PC-9 (cell line): ENCODE results near the gene RNF151.

Source experiments
- EZH2 ChIP-seq: fragments of 200-600 bp; sonication (generic); IDR thresholded peaks from 2 replicates; pipeline ENCODE4 v1.8.0; 2017; ENCODE audit warnings: antibody characterized with exemption, low read depth
- TF ChIP-seq, protein P1 (sequence below): fragments of 200-600 bp; sonication (generic); conservative IDR thresholded peaks from 2 replicates; pipeline ENCODE4 v1.6.1; 2017; ENCODE audit warnings: mixed run types, antibody characterized with exemption, mild to moderate bottlenecking, moderate library complexity

DNA sequence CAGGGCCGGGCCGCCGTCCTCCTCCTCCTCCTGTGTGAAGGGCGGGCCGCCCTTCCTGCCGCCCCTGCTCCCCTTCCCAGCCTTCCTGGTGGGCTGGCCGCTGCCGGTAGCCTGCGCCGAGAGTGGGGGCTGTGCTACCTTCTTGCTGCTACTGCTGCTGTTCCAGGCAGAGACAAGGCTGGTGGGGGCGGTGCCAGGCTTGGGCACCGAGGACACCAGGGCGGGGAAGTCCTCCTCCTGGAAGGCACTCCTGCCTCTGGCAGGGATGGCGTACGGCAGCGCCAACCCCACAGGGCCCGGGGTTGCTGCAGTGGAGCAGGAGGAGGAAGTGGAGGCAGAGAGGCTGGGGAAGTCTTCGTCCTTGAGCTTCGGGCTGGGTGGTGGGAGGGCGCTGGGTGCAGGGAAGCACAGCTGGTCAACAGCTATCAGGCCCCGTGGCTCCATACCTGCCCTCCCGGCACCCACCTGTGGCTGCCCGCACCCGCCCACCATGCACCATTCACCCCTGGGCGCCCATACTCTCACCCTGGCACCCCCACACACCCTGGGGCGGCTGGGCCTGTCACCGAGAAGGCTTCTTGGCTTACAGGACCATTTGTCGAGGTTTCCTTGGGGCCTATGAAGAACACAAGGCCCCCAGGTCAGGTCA, 33.3 kb downstream of the RNF151 start:
- TF ChIP-seq, protein P1, sequence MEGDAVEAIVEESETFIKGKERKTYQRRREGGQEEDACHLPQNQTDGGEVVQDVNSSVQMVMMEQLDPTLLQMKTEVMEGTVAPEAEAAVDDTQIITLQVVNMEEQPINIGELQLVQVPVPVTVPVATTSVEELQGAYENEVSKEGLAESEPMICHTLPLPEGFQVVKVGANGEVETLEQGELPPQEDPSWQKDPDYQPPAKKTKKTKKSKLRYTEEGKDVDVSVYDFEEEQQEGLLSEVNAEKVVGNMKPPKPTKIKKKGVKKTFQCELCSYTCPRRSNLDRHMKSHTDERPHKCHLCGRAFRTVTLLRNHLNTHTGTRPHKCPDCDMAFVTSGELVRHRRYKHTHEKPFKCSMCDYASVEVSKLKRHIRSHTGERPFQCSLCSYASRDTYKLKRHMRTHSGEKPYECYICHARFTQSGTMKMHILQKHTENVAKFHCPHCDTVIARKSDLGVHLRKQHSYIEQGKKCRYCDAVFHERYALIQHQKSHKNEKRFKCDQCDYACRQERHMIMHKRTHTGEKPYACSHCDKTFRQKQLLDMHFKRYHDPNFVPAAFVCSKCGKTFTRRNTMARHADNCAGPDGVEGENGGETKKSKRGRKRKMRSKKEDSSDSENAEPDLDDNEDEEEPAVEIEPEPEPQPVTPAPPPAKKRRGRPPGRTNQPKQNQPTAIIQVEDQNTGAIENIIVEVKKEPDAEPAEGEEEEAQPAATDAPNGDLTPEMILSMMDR = no peak
- TF ChIP-seq EZH2 = no peak
